ENCODE measurements around the gene ASB15. TPM values are rescaled to one million over a fixed set of nuclear protein-coding genes. Genes with fewer than 3 reads are reported as not detected.

ASB15 gene
- total RNA-seq, 1 donor from 2014 or later = not detected

- Mint-ChIP-seq H3K27ac (ENCODE audit: unreplicated experiment) (no peak overlapping the region), H3K9me3 (ENCODE audit: unreplicated experiment) (no peaks in the 10 kb centered on the region), H3K36me3 (ENCODE audit: unreplicated experiment) (no peaks in the 10 kb centered on the region), H3K4me3 (ENCODE audit: unreplicated experiment) (no peak overlapping the region), H3K4me1 (ENCODE audit: low read depth, unreplicated experiment) (peaks cover 15% of the 10 kb centered on the region), H3K27me3 (ENCODE audit: unreplicated experiment) (no peaks in the 10 kb centered on the region)
- TF ChIP-seq CTCF (IDR thresholded peaks at IDR 0.05; ENCODE audit: partially characterized antibody, unreplicated experiment) = no peak
- no peak for DNase-seq
Observed at GRCh38 chr7:123647106-123647730, 45.6 kb downstream of the ASB15 start.

GRCh38 chr7:123649964-123650363, 48.3 kb downstream of the ASB15 start:
- Mint-ChIP-seq H3K36me3 (ENCODE audit: unreplicated experiment) (no peaks in the 10 kb centered on the region), H3K4me1 (ENCODE audit: low read depth, unreplicated experiment) (peaks cover 8% of the 10 kb centered on the region), H3K27me3 (ENCODE audit: unreplicated experiment) (no peaks in the 10 kb centered on the region), H3K4me3 (ENCODE audit: unreplicated experiment) (no peak overlapping the region), H3K27ac (ENCODE audit: unreplicated experiment) (no peak overlapping the region), H3K9me3 (ENCODE audit: unreplicated experiment) (no peaks in the 10 kb centered on the region)
- no peak for TF ChIP-seq CTCF (IDR thresholded peaks at IDR 0.05; ENCODE audit: partially characterized antibody, unreplicated experiment)
- DNase-seq = no peak

GRCh38 chr7:123650595-123650994, 49.0 kb downstream of the ASB15 start:
- Mint-ChIP-seq H3K27ac (ENCODE audit: unreplicated experiment) (no peak overlapping the region), H3K27me3 (ENCODE audit: unreplicated experiment) (peaks cover under 1% of the 10 kb centered on the region), H3K9me3 (ENCODE audit: unreplicated experiment) (no peaks in the 10 kb centered on the region), H3K36me3 (ENCODE audit: unreplicated experiment) (no peaks in the 10 kb centered on the region), H3K4me3 (ENCODE audit: unreplicated experiment) (no peak overlapping the region), H3K4me1 (ENCODE audit: low read depth, unreplicated experiment) (peaks cover 6% of the 10 kb centered on the region)
- TF ChIP-seq CTCF (IDR thresholded peaks at IDR 0.05; ENCODE audit: partially characterized antibody, unreplicated experiment) = no peak
- no peak for DNase-seq

- TF ChIP-seq CTCF (IDR thresholded peaks at IDR 0.05; ENCODE audit: partially characterized antibody, unreplicated experiment) = no peak
- peaks cover 3% of the 10 kb centered on the region for H3K4me1 Mint-ChIP-seq (ENCODE audit: low read depth, unreplicated experiment)
- no peak for DNase-seq
- H3K27ac Mint-ChIP-seq (ENCODE audit: unreplicated experiment) = no peak overlapping the region
- no peaks in the 10 kb centered on the region for H3K9me3 Mint-ChIP-seq (ENCODE audit: unreplicated experiment)
- H3K4me3 Mint-ChIP-seq (ENCODE audit: unreplicated experiment) = no peak overlapping the region
- H3K27me3 Mint-ChIP-seq (ENCODE audit: unreplicated experiment) = peaks cover 3% of the 10 kb centered on the region
- H3K36me3 Mint-ChIP-seq (ENCODE audit: unreplicated experiment) = no peaks in the 10 kb centered on the region
Observed at GRCh38 chr7:123652406-123652805, 50.8 kb downstream of the ASB15 start.

GRCh38 chr7:123653162-123653561, 51.5 kb downstream of the ASB15 start:
- Mint-ChIP-seq H3K9me3 (ENCODE audit: unreplicated experiment) (no peaks in the 10 kb centered on the region), H3K27ac (ENCODE audit: unreplicated experiment) (no peak overlapping the region), H3K4me3 (ENCODE audit: unreplicated experiment) (no peak overlapping the region), H3K4me1 (ENCODE audit: low read depth, unreplicated experiment) (peaks cover 3% of the 10 kb centered on the region), H3K27me3 (ENCODE audit: unreplicated experiment) (peaks cover 3% of the 10 kb centered on the region), H3K36me3 (ENCODE audit: unreplicated experiment) (no peaks in the 10 kb centered on the region)
- TF ChIP-seq CTCF (IDR thresholded peaks at IDR 0.05; ENCODE audit: partially characterized antibody, unreplicated experiment) = no peak
- DNase-seq = no peak

Data from glutamatergic neuron (in vitro differentiated cells).